GM20000 (cell line): ENCODE measurements around the gene KCNQ4.

Experiments used
- DNase-seq: peaks from one replicate; pipeline ENCODE4 v3.0.0; 2012; ENCODE audit warnings: low spot score
- TF ChIP-seq, protein P1 (sequence below): IDR thresholded peaks from 2 replicates; pipeline ENCODE4 v1.5.1; 2012; ENCODE audit warnings: mild to moderate bottlenecking, control low read depth; ENCODE audit errors: extremely low read depth, missing control alignments

The KCNQ4 gene

DNA sequence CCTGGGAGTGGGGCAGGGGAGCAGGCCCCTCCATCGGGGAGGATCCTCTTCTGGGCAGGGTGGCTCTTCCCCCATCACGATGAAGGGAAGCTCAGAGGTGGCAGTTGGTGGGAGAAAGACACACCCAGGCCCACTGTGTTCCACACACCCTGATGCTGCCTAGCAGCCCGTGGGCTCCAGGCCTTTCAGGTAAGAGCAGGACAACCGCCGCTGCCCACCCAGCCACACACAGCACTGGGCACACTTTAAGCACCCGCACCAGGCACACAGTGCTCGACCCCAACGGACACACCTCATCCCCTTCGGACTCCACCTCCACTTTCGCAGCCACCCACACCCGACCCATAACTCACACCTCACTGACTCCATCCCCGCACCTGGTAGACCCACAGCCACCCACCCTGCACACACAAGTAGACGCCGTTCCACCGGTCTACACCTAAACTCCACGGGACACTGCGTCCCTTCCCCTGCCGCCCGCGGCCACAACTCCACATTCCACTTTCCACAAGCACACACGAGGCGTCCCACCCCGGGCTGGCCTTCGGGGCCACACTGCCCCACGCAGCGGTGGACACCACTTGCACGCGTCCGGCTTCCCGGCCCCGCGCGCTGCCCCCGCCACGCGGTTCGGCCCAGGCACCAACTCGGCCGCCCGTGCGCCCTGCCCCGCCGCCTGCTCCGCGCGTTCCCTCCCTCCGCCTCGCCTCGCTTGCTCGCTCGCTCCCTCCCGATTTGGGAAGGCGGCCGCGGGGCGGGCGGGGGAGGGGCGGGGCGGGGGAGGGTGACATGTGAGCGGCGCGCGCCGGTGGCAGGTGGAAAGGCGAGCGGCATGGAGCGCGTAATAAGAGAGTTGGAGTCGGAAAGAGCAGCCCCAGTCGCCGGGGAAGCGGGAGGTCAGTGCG, at the start of gene KCNQ4:
Gene KCNQ4 (plus strand): TSS at position 787 of the 905 bp plus-strand sequence. CDS start 307 bp downstream, outside the sequence.
- TF ChIP-seq, protein P1, sequence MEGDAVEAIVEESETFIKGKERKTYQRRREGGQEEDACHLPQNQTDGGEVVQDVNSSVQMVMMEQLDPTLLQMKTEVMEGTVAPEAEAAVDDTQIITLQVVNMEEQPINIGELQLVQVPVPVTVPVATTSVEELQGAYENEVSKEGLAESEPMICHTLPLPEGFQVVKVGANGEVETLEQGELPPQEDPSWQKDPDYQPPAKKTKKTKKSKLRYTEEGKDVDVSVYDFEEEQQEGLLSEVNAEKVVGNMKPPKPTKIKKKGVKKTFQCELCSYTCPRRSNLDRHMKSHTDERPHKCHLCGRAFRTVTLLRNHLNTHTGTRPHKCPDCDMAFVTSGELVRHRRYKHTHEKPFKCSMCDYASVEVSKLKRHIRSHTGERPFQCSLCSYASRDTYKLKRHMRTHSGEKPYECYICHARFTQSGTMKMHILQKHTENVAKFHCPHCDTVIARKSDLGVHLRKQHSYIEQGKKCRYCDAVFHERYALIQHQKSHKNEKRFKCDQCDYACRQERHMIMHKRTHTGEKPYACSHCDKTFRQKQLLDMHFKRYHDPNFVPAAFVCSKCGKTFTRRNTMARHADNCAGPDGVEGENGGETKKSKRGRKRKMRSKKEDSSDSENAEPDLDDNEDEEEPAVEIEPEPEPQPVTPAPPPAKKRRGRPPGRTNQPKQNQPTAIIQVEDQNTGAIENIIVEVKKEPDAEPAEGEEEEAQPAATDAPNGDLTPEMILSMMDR, result no peak
- peak; percentile 65 for DNase-seq

DNA sequence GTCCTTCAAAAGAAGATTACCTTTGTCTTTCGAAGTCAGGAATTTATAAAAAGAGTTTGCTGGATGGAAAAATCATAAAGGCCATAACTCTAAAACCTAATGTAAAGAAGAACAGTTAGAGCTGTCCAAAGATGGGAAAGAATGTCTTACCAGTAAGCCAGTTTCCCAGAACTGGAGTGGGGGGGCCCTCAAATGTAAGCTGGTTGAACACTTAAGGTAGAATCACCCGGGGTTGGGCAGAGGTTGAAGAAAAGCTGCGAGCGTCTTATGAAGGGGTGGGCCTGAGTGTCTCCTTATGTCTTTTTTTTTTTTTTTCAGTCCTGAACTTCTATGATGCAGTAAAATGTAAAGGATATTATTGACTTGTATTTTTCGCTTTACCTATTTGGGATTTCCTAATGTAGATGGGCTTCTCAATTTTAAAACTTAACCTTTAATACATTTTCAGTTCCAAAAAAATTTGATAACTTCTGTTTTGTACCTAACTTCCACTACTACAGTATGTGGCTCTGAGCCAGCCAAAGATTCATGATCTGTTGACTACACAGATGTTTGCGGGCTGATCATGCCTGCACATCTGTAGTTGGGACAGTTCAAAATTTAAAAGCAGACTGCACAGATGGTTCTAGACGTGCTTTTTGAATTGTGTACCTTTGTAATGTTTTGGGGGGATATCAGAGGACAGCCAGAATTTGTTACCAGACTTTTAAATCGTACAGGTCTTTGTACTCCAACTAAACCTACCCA, 48.5 kb upstream of the KCNQ4 start:
- TF ChIP-seq, protein P1, result no peak
- DNase-seq, result no peak

DNA sequence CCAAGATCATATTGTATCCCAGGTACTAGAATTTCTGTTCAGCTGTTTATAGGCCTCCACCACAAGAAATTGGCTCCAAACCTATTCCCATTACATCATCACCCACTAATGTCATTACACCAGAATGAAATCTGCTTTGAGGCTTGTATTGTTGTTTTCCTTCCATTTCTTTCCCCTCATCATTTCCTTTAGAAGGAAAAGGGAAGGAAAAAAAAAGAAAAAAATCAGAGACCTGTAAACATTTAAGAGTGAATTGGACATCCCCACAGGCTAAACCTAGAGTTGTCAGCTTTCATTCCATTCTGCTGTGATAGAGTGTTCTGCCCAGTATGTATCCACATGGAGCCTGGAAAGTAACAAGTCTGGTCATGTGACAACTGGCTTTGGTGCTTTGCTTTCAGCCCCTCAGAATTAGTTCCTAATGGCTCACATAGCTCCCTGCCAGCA, 47.5 kb upstream of the KCNQ4 start:
- DNase-seq, result no peak

DNA sequence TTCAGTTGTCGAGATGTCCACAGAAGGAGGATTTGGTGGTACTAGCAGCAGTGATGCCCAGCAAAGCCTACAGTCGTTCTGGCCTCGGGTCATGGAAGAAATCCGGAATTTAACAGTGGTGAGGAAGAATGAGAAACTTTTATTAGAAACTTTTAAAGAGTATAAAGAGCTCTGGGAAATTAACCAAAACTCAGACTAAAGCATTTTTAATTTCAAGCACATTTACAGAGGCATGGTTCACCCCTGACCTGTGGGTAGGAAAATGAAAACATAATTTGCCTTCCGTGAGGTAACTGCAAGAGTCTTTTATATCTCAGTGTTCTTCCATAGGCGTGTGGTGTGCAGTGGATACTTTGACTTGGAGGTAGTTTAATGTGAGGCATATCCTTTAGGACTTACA, 44.8 kb upstream of the KCNQ4 start:
- TF ChIP-seq, protein P1, result no peak
- no peak for DNase-seq

More for the DNA sequence above, 47.5 kb upstream of the KCNQ4 start:
- TF ChIP-seq, protein P1, result no peak

DNA sequence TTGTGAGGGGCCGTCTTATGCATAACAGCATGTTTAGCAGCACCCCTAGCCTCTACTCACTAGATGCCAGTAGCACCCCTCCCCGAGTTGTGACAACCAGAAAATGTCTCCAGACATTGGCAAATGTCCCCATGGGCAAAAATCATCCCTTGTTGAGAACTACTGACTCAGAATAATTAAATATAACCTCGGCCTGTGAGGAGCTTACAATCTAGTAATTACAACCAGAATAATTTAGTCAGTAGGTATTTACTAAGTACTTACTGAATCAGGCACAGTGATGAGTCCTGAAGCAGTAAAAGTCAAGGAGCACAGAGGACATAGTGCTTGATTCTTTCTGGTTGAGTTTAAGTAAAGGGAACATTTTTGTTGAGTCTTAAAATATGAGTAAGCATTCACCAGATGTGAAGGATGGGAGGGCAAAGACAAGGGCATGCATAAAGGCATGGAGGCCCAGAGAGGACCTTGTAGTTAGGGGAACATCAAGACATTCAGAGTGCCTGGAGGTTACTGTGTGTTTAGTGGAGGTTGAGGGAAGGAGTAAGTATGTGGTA, 44.1 kb upstream of the KCNQ4 start:
- TF ChIP-seq, protein P1, result no peak
- DNase-seq, result no peak

DNA sequence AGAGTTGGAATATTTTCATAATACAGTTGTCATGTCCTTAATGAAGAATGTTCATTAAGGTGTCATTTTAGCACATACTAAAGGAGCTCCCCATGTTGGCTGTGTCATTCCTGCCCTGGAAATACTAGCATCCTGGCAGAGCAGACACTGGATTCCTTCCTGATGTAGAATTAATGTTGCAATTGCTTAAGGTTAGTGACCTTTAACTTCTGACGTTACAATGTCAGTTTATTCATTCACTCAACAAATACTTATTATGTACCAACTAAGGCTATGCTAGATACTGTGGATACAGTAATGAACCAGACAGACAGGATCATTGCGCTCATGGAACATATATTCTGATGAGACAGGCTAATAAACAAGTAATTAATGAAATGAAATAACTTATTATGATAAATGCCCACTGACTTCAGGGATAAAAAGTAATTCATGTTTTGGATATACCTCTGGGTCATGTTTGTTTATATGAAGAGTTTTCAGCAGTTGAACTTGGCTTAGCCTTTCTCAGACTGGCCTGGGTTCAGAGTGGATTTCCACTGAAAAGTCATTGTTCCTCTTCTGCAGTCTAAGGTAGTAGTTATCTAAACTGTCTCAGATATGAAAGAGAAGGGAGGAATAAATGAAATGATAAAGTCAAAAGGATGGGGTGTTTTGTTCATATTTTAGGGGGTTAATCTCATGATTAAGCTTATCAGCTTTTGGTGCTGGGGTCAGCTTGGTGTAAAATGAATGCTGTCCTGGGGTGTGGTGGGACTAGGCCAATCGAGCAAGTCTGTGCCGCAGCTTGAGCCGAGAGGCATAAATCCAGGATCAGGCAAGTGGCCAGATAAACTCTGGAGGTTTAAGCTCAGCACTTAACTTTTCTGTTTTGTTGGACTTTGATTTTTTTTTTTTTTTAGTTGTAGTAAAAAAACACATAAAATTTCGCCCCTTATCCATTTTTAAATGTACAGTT, 43.3 kb upstream of the KCNQ4 start:
- TF ChIP-seq, protein P1, result no peak
- DNase-seq, result no peak
